WTC11 (cell line): ENCODE measurements around the gene BARX2.

Source experiments
- ATF1 ChIP-seq: sonication (generic); formaldehyde crosslinking; IDR thresholded peaks from 2 replicates; pipeline ENCODE4 v1.8.1; 2023; ENCODE audit warnings: mild to moderate bottlenecking, moderate library complexity, missing genetic modification reagents
- CBFB ChIP-seq: sonication (generic); formaldehyde crosslinking; IDR thresholded peaks from 2 replicates; pipeline ENCODE4 v1.8.1; 2022; ENCODE audit warnings: mild to moderate bottlenecking, low read depth, missing genetic modification reagents
- CREB1 ChIP-seq: sonication (generic); formaldehyde crosslinking; IDR thresholded peaks from 2 replicates; pipeline ENCODE4 v1.8.0; 2023; ENCODE audit warnings: mild to moderate bottlenecking, missing genetic modification reagents
- GABPB1 ChIP-seq: sonication (generic); formaldehyde crosslinking; IDR thresholded peaks from 2 replicates; pipeline ENCODE4 v1.8.1; 2023; ENCODE audit warnings: mild to moderate bottlenecking, missing genetic modification reagents
- NR1H2 ChIP-seq: sonication (generic); formaldehyde crosslinking; IDR thresholded peaks from 2 replicates; pipeline ENCODE4 v1.9.0; 2021; ENCODE audit warnings: mild to moderate bottlenecking, moderate library complexity, missing genetic modification reagents
- SOX15 ChIP-seq: fragments of 250-450 bp; sonication (Bioruptor Pico); IDR thresholded peaks from 2 replicates; pipeline ENCODE4 v1.9.0; 2021; ENCODE audit warnings: mild to moderate bottlenecking
- SP1 ChIP-seq: sonication (generic); formaldehyde crosslinking; conservative IDR thresholded peaks from 2 replicates; pipeline ENCODE4 v1.8.1; 2022; ENCODE audit warnings: missing genetic modification reagents
- TEAD4 ChIP-seq: sonication (generic); formaldehyde crosslinking; IDR thresholded peaks from 2 replicates; pipeline ENCODE4 v1.8.0; 2022; ENCODE audit warnings: mild to moderate bottlenecking, missing genetic modification reagents
- TF ChIP-seq, protein P1 (sequence below): fragments of 200-600 bp; IDR thresholded peaks from 2 replicates; pipeline ENCODE4 v1.8.0; 2022; ENCODE audit warnings: antibody characterized with exemption
- TF ChIP-seq, protein P2 (sequence below): sonication (generic); formaldehyde crosslinking; IDR thresholded peaks from 2 replicates; pipeline ENCODE4 v1.8.1; 2022; ENCODE audit warnings: low read depth, missing genetic modification reagents, borderline replicate concordance
- TF ChIP-seq, protein P3 (sequence below): sonication (generic); formaldehyde crosslinking; IDR thresholded peaks from 2 replicates; pipeline ENCODE4 v1.8.0; 2022; ENCODE audit warnings: mild to moderate bottlenecking, missing genetic modification reagents
- TF ChIP-seq, protein P4 (sequence below): sonication (generic); formaldehyde crosslinking; IDR thresholded peaks from 2 replicates; pipeline ENCODE4 v1.8.1; 2022; ENCODE audit warnings: mild to moderate bottlenecking, moderate library complexity, missing genetic modification reagents

DNA sequence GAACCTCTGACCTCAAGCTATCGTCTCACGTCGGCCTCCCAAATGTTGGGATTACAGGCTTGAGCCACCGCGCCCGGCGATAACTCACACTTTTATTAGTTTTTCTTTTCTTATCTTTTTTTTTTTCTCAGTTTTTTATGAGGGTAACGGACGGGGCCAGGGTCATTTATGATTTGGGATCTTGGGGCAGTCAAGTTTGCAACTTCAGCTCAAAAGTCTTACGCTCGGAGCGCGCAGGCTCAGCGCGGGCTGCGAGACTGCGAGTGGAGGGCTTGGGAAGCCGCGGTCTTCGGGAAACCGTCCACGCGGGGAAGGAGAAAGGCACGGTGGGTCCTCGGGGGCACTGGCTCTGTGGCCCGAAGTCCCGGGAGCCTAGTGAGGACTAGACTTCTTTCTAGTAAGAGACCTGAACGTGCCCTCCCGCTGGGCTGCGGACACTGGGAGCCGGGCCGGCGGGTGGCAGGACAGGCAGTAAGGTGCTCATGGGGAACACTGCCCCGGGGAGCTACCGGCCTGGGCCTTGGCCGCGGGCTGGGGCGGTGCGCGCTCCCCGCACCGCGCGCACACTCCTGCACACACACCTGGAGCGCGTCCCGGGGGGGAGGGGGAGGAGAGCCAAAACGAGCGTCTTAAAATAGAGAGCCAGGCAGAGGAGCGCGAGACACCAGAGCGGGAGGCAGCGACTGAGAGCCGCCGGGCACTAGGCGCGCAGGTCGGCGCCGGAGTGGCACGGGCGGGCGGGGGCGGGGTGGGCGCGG is 476 bp upstream of the BARX2 start:
- TF ChIP-seq, protein P1, sequence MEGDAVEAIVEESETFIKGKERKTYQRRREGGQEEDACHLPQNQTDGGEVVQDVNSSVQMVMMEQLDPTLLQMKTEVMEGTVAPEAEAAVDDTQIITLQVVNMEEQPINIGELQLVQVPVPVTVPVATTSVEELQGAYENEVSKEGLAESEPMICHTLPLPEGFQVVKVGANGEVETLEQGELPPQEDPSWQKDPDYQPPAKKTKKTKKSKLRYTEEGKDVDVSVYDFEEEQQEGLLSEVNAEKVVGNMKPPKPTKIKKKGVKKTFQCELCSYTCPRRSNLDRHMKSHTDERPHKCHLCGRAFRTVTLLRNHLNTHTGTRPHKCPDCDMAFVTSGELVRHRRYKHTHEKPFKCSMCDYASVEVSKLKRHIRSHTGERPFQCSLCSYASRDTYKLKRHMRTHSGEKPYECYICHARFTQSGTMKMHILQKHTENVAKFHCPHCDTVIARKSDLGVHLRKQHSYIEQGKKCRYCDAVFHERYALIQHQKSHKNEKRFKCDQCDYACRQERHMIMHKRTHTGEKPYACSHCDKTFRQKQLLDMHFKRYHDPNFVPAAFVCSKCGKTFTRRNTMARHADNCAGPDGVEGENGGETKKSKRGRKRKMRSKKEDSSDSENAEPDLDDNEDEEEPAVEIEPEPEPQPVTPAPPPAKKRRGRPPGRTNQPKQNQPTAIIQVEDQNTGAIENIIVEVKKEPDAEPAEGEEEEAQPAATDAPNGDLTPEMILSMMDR, result no peak
- TF ChIP-seq CBFB (CRISPR knock-in tag) (no peak), ATF1 (CRISPR knock-in tag) (no peak), NR1H2 (CRISPR knock-in tag) (no peak), GABPB1 (CRISPR knock-in tag) (no peak), SOX15 (CRISPR knock-in tag) (no peak), CREB1 (no peak), TEAD4 (CRISPR knock-in tag) (no peak), SP1 (CRISPR knock-in tag) (no peak)
- TF ChIP-seq, protein P2, sequence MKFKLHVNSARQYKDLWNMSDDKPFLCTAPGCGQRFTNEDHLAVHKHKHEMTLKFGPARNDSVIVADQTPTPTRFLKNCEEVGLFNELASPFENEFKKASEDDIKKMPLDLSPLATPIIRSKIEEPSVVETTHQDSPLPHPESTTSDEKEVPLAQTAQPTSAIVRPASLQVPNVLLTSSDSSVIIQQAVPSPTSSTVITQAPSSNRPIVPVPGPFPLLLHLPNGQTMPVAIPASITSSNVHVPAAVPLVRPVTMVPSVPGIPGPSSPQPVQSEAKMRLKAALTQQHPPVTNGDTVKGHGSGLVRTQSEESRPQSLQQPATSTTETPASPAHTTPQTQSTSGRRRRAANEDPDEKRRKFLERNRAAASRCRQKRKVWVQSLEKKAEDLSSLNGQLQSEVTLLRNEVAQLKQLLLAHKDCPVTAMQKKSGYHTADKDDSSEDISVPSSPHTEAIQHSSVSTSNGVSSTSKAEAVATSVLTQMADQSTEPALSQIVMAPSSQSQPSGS (CRISPR knock-in tag), result no peak
- TF ChIP-seq, protein P3, sequence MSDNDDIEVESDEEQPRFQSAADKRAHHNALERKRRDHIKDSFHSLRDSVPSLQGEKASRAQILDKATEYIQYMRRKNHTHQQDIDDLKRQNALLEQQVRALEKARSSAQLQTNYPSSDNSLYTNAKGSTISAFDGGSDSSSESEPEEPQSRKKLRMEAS (CRISPR knock-in tag), result no peak
- TF ChIP-seq, protein P4, sequence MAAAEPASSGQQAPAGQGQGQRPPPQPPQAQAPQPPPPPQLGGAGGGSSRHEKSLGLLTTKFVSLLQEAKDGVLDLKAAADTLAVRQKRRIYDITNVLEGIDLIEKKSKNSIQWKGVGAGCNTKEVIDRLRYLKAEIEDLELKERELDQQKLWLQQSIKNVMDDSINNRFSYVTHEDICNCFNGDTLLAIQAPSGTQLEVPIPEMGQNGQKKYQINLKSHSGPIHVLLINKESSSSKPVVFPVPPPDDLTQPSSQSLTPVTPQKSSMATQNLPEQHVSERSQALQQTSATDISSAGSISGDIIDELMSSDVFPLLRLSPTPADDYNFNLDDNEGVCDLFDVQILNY (CRISPR knock-in tag), result no peak
